ENCODE data around the gene UTS2R. TPM values are rescaled to one million over a fixed set of nuclear protein-coding genes. Genes with fewer than 3 reads are reported as not detected.

The UTS2R gene
- total and polyA plus RNA-seq, 7 donors = 0.10 to 3.8 (median 0.70) TPM; not detected in 3

- Histone ChIP-seq H3K9me3 (no peaks in the 10 kb centered on the region), H3K27me3 (ENCODE audit: insufficient read depth in 3 of 3, low read length in 2 of 3) (peaks cover 4 to 23% (median 5%) of the 10 kb centered on the region in 3 donors), H3K27ac (no peak overlapping the region), H3K4me1 (no peaks in the 10 kb centered on the region), H3K36me3 (ENCODE audit: insufficient read depth in 1 of 2, low read depth in 1 of 2) (no peaks in the 10 kb centered on the region), H3K4me3 (no peak overlapping the region)
- ATAC-seq (no peak), DNase-seq (no peak)
- 82 to 90% (median 86%) methylated on average over 6 to 7 of the region's 7 CpGs for WGBS, 3 donors
- intact Hi-C loops (cut with DNase I) = loop anchor here (2.0 to 10.0 kb wide), 4 partner anchors 50 to 422 kb away; no protein-coding TSS in a partner anchor
- TF ChIP-seq CTCF (IDR thresholded peaks at IDR 0.05) = no peak
Measured at GRCh38 chr17:82354804-82355308, 16.7 kb upstream of the UTS2R start.

GRCh38 chr17:82355770-82356427, 15.7 kb upstream of the UTS2R start:
- TF ChIP-seq CTCF (IDR thresholded peaks at IDR 0.05) = no peak
- Histone ChIP-seq H3K9me3 (no peaks in the 10 kb centered on the region), H3K4me3 (no peak overlapping the region), H3K4me1 (no peaks in the 10 kb centered on the region), H3K36me3 (ENCODE audit: insufficient read depth in 1 of 2, low read depth in 1 of 2) (no peaks in the 10 kb centered on the region), H3K27ac (no peak overlapping the region), H3K27me3 (ENCODE audit: insufficient read depth in 3 of 3, low read length in 2 of 3) (peaks cover 3 to 23% (median 4%) of the 10 kb centered on the region in 3 donors)
- 44 to 63% (median 50%) methylated on average over 11 of the region's 11 CpGs for WGBS, 3 donors
- intact Hi-C loops (cut with DNase I) = loop anchor here (2.0 to 10.0 kb wide), 2 partner anchors 49 to 199 kb away; no protein-coding TSS in a partner anchor
- DNase-seq (no peak), ATAC-seq (no peak)

- H3K36me3 ChIP-seq (ENCODE audit: insufficient read depth in 1 of 2, low read depth in 1 of 2) = no peaks in the 10 kb centered on the region
- intact Hi-C loops (cut with DNase I) = loop anchor here in 1 of 2 donors (10.0 kb wide), 1 partner anchor 198 kb away; no protein-coding TSS in a partner anchor
- ATAC-seq (peak in 3 of 4 donors; percentile 18 to 51 (median 34)), DNase-seq (no peak)
- no peak overlapping the region for H3K4me3 ChIP-seq
- H3K9me3 ChIP-seq = no peaks in the 10 kb centered on the region
- no peak overlapping the region for H3K27ac ChIP-seq
- no peak for TF ChIP-seq CTCF (IDR thresholded peaks at IDR 0.05)
- 17 to 35% (median 19%) methylated on average over 20 of the region's 20 CpGs for WGBS, 3 donors
- peaks cover 3 to 23% (median 4%) of the 10 kb centered on the region in 3 donors for H3K27me3 ChIP-seq (ENCODE audit: insufficient read depth in 3 of 3, low read length in 2 of 3)
- no peaks in the 10 kb centered on the region for H3K4me1 ChIP-seq
Measured at GRCh38 chr17:82356845-82357355, 14.7 kb upstream of the UTS2R start.

- intact Hi-C loops (cut with DNase I) = loop anchor here in 1 of 2 donors (10.0 kb wide), 1 partner anchor 197 kb away; no protein-coding TSS in a partner anchor
- TF ChIP-seq CTCF (IDR thresholded peaks at IDR 0.05) = no peak
- H3K9me3 ChIP-seq = no peaks in the 10 kb centered on the region
- 56 to 63% (median 63%) methylated on average over 2 of the region's 2 CpGs for WGBS, 3 donors
- no peaks in the 10 kb centered on the region for H3K4me1 ChIP-seq
- no peak overlapping the region for H3K27ac ChIP-seq
- no peak overlapping the region for H3K4me3 ChIP-seq
- ATAC-seq = no peak
- DNase-seq = no peak
- H3K36me3 ChIP-seq (ENCODE audit: insufficient read depth in 1 of 2, low read depth in 1 of 2) = no peaks in the 10 kb centered on the region
- peaks cover 3 to 23% (median 4%) of the 10 kb centered on the region in 3 donors for H3K27me3 ChIP-seq (ENCODE audit: insufficient read depth in 3 of 3, low read length in 2 of 3)
Measured at GRCh38 chr17:82357394-82357793, 14.2 kb upstream of the UTS2R start.
